Ammon's horn (tissue), 1 donor: Measurements from ENCODE around the gene PAQR7.
A peak's percentile ranks its signal among the peaks of the same experiment; 100 is the strongest.

Experiments
- DNase-seq: peaks from one replicate; pipeline ENCODE4 v3.0.0-alpha.2; 2016; ENCODE audit warnings: low spot score

PAQR7 gene

GRCh38 chr1:25875154-25875855 is at the start of gene PAQR7:
PAQR7 (minus strand) TSS chr1:25875708; CDS start chr1:25863839, 11,869 bp downstream.
- DNase-seq = peak; percentile 85

- DNase-seq = no peak
These were observed 48.9 kb upstream of the PAQR7 start for GRCh38 chr1:25924454-25924853.

- no peak for DNase-seq
These were observed 47.6 kb upstream of the PAQR7 start for GRCh38 chr1:25922971-25923552.

GRCh38 chr1:25922056-25922970 is 46.8 kb upstream of the PAQR7 start:
- DNase-seq = peak; percentile 83

GRCh38 chr1:25918615-25919014 is 43.1 kb upstream of the PAQR7 start:
- no peak for DNase-seq

- no peak for DNase-seq
These were observed 42.5 kb upstream of the PAQR7 start for GRCh38 chr1:25917996-25918395.

GRCh38 chr1:25916460-25916859 is 41.0 kb upstream of the PAQR7 start:
- no peak for DNase-seq

GRCh38 chr1:25914074-25914995 is 38.8 kb upstream of the PAQR7 start:
- DNase-seq = no peak

GRCh38 chr1:25913206-25913605 is 37.7 kb upstream of the PAQR7 start:
- no peak for DNase-seq

- no peak for DNase-seq
These were observed 36.7 kb upstream of the PAQR7 start for GRCh38 chr1:25912076-25912831.

- no peak for DNase-seq
These were observed 35.7 kb upstream of the PAQR7 start for GRCh38 chr1:25911162-25911561.

GRCh38 chr1:25909040-25909439 is 33.5 kb upstream of the PAQR7 start:
- DNase-seq = peak; percentile 71

GRCh38 chr1:25908161-25908560 is 32.7 kb upstream of the PAQR7 start:
- DNase-seq = no peak

GRCh38 chr1:25907601-25908000 is 32.1 kb upstream of the PAQR7 start:
- no peak for DNase-seq

- no peak for DNase-seq
These were observed 31.3 kb upstream of the PAQR7 start for GRCh38 chr1:25906644-25907300.

GRCh38 chr1:25905680-25906643 is 30.5 kb upstream of the PAQR7 start, which contains the start of gene STMN1:
STMN1 (minus strand) TSS chr1:25906419; CDS start chr1:25904676, 1,743 bp downstream.
- DNase-seq = peak; percentile 94

- DNase-seq = peak; percentile 96
These were observed 29.6 kb upstream of the PAQR7 start for GRCh38 chr1:25904943-25905679.

- no peak for DNase-seq
These were observed 28.5 kb upstream of the PAQR7 start for GRCh38 chr1:25903986-25904385.
